Suppressor macrophage treated with lipopolysaccharide for 1 hour (primary cell): ENCODE results near the gene ETF1.
A peak's percentile ranks its signal among the peaks of the same experiment; 100 is the strongest.

Experiments
- DNase-seq, 3 donors: peaks; one replicate each; pipeline ENCODE4 v3.0.0-alpha.2; 2020 to 2022

The ETF1 gene

GRCh38 chr5:138528208-138528607 is 14.8 kb downstream of the ETF1 start:
- no peak for DNase-seq

GRCh38 chr5:138527170-138527569 is 15.9 kb downstream of the ETF1 start:
- DNase-seq: no peak

DNA sequence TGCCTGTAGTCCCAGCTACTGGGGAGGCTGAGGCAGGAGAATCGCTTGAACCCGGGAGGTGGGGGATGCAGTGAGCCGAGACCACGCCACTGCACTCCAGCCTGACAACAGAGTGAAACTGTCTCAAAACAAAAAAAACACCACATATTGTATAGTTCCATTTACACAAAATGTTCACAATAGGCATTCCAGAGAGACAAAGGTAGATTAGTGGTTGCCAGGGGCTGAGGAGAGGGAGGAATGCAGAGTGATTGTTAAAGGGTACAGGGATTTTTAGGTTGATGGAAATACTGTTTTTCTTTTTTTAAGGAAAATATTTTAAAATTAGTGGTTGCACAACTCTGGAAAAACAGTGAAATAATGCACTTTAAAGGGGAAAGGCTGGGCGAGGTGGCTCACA is 19.6 kb downstream of the ETF1 start:
- no peak for DNase-seq

DNA sequence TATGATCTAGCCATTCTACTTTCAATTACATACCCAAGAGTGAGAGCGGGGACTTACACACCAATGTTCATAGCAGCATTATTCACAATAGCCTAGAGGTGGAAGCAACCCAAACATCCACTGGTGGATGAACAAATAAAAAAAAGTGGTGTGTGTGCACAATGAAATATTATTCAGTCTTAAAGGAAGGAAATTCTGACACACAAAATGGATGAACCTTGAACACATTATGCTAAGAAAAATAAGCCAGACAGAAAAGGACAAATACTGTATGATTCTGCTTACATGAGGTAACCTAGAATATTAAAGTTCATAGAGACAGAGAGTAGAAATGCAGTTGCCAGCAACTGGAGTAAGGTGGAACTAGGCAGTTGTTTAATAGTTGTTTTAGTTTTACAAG is 22.1 kb downstream of the ETF1 start:
- no peak for DNase-seq

DNA sequence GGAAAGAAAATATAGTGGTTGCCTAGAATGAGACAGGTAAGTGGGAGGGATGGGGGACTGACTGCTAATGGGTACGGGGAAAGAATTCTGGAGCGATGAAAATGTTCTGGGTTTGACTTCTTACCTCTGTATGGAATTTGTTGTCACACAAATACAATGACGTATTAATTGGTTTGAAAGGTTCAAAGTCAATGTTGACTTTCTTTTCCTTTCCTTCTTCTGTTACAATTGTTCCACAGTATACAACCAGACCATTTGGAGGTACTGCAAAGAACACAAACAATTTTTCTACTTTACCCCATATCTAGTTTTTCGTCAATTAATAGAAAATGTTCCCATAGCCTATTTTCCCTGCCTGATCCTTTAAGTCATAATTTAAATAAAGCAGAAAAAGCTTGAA is 25.6 kb downstream of the ETF1 start:
- DNase-seq: no peak

- DNase-seq: no peak
Measured at GRCh38 chr5:138515556-138516245, 27.3 kb downstream of the ETF1 start.

GRCh38 chr5:138514021-138514420 is 29.0 kb downstream of the ETF1 start:
- DNase-seq: peak; percentile 31 to 63 (median 58)

DNA sequence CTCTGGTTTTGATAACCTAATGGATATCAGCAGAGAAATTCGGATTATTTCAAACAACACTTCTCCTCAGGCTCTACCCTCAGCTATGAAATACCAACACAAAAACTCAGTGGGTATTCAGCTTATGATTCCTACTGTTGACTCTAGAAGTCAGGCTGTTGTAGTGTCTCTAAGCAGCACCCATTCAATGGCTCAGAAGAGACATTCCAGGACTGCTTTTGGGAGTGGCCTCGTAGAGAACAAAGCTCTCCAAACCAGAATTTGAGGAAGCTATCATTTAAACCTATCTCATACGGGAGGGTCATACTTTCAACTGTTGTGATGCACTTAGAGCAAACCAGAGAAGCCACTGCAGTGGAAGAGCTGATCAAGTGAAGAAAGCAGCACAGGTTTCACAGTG is 34.1 kb downstream of the ETF1 start:
- DNase-seq: no peak

GRCh38 chr5:138507485-138507884 is 35.6 kb downstream of the ETF1 start:
- DNase-seq: peak; percentile 62 to 72 (median 68)

- no peak for DNase-seq
Measured at GRCh38 chr5:138506370-138507306, 36.4 kb downstream of the ETF1 start.

DNA sequence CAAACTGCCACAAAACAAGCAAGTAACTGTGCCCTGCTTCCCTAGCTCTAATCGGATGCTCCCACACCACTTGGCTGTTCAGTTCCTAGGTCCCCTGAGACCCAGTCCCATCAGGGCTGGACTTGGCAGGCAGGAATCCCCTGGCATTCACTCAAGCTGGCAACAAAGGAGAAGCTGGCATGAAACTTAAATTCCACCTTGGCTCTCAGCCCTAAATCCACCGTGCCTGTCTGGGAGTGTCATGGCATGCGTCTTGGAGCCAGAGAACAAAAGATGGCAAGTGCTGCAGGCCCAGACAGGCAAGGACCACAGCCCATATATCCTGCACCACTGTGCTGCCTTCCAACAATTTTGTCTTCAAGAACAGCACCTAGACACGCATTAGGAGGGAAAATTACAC is 38.2 kb downstream of the ETF1 start:
- no peak for DNase-seq

GRCh38 chr5:138503487-138504270 is 39.4 kb downstream of the ETF1 start:
- peak; percentile 71 to 85 (median 79) for DNase-seq

DNA sequence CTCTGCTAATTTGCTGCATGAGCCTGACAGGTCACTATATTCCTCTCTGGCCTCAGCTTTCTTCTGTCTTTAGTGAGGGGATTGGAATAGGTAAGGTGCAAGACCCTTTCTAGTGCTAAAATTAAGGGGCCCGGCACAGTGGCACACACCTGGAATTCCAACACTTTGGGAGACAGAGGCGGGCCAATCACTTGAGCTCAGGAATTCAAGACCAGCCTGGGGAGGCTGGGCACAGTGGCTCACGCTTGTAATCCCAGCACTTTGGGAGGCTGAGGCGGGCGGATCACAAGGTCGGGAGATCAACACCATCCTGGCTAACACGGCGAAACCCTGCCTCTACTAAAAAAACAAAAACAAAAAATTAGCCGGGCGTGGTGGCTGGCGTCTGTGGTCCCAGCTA is 40.5 kb downstream of the ETF1 start:
- DNase-seq: no peak

DNA sequence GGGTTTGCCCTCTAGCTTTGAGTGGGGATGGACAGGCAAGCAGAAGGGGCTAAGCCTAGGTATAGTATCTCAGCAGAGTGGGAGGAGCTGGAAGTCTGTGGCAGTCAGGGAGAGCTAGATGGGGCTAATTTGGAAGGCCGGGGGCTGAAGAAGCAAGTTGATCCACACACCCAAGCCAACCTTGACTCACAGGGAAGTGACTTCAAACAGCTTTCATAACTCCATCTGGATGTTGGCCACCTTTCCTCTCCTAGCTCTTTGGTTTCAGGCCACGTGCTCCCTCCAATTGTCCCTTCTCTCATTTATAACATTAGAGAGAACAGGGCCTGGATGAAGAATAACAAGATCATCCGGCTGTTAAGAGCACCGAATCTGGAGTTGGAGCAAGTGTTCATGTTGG is 40.9 kb downstream of the ETF1 start:
- DNase-seq: no peak

GRCh38 chr5:138498376-138498775 is 44.7 kb downstream of the ETF1 start:
- DNase-seq: no peak

DNA sequence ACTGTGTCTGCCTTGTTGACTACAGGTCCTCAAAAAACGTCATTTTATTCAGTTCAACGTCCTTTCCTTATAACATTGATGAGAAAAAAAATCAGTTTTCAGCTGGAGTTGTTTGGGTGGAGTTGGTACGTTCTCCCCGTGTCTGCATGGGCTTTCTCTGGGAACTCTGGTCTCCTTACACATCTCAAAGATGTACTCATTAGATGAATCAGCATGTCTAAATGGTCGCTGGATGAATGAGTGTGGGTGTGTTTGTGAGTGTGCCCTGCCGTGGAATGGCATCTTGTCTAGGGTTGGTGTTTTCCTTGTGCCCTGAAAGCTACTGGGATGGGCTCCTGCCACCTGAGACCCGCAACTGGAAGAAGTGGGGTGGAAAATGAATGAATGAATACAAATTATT is 47.7 kb downstream of the ETF1 start:
- DNase-seq: no peak

GRCh38 chr5:138492560-138493045 is 50.4 kb downstream of the ETF1 start:
- no peak for DNase-seq

DNA sequence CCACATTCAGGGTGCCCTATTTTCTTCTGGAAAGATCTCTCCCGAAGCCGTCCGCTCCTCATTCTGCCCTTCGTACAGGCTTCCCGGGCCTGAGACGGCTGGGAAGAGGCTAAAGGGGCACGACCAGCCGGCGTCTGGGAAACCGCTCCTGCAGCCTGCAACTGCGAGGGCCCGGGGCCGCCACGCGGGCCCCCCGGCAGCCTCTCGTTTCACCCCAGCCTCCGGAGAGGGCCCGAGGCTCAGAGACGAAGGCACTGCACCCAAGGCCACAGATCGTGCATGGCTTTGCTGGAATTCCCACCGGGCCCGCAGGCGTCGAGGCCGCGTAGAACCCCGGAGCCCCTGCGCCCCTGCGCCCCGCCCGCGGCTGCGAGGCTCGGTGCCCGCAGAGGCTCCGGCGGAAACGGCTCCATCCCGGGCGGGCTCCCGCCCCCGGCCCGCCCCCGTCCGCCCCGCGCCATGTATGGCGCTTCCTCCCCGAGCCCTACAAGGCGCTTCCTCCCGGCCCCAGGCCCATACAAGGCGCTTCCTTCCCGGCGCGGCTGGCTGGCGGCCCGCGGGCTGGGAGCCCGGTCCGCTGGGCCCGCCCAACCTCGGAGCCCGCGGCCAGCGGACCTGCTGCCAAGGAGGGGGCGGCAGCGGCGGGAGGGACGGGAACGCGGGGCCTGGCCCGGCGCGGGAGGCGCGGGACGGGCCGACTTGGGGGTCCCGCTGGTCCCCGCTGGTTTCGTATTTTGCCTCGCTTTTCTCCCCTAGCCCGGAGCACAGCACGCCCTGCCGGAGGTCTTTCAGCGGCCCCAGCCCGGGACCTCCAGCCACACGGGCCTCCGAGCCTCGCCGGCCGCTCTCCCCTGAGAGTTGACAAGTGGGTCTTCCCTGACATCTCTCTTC is 51.1 kb downstream of the ETF1 start:
- peak; percentile 87 to 94 (median 89) for DNase-seq

- DNase-seq: no peak
Measured at GRCh38 chr5:138491284-138491648, 51.8 kb downstream of the ETF1 start.

DNA sequence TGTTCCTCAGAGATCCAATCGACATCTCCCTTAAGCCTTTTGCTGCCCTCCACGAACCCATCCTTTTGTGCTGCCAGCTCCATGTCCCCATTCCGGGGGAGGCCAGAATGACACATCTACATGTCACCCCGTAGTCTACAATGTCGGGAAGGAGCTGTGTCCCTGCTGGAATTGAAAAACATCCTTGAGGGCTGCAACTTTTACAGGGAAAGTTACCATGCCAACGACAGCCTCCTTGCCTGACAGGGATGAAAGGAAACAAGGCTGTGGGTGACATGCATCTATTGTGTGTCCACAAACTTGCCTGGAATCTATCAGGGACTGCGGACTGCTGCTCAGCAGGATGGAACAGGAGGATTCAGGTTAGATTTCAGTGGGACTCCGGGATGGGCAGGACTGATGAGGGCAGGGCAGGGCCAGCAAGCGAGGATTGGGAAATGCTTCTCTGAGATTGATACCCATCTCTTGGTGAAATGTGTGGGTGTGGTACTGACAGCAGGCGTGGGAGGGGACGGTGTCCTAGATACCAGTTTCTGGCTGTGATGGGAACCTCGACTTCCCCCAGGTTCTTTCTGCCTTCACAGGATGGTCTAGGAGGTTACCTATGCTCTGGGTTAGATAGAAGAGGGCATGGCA is 52.3 kb downstream of the ETF1 start:
- DNase-seq: no peak

- DNase-seq: peak; percentile 63 to 72 (median 66)
Measured at GRCh38 chr5:138489683-138490061, 53.4 kb downstream of the ETF1 start.

DNA sequence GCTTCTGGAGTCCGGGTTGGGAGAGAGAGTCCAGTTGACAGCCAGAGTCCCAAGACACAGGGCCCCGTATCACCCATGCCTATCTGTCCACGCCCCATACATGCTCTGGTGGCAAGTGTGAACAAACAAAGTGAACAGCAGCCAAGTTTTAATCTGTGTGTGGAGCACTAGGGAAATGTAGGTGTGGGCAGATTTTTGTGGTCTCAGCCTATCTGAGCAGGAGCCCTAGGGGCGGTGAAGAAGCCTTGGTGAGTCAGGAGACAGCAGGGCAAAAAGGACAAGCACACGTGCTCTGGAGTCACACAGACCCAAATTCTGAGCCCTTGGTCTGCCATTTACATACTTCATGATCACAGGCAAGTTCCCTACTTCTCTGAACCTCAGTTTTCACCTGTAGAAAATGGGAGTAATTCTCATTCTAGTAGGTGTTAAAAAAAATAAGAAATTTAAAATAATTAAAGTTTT is 54.5 kb downstream of the ETF1 start:
- peak; percentile 43 to 48 (median 46) for DNase-seq
